NCI-H446 (cell line): ENCODE data around the gene FANCC.
A peak's percentile ranks its signal among the peaks of the same experiment; 100 is the strongest.
"Not testable (repeated sequence)": the region's sequence is repeated elsewhere in the genome, so short reads cannot be mapped to it uniquely, and the experiment has no call there.

Experiments used
- DNase-seq, 2 experiments: peaks; one replicate each; lab custom pipeline; 2025; lab: John Stamatoyannopoulos, UW

FANCC gene

DNA sequence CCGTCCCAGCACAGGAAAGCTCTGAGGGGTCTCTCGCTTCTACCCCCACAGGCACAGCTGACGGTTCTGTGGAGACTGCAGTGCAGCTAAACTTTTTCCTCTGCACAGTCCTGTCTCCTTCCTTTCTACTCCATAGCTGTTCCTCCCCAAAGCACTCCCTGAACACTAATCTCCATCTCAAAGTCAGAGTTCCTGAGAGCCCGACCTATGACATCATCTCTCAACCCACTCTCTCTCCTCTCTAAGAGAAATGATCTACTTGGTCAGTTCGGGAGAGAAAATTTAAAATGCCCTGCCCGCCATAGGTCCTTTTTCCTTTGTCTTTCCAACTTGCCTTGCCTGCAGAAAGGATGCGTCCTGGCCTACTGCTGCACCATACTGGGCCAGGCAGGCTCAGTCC lies 90.6 kb downstream of the FANCC start:
- DNase-seq, result no peak

DNA sequence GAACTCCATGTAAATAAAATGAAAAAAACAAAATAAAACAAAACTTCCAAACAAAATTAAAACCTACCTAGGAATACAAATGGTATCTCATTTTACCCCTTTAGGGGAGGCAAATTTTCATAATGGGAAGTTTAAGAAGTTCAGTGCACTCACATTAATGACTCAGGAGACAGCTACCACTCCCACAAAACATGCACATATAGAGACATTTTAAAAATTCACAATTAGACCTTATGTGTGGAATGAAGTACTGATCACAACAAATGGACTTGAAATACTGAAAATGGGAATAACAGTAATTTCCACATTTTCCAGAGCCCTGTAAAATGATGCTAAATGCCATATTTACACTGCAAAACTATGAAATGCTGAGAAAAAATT lies 91.8 kb downstream of the FANCC start:
- DNase-seq, result no peak

- DNase-seq, result no peak
Measured at GRCh38 chr9:95225076-95225725, 92.3 kb downstream of the FANCC start.

GRCh38 chr9:95224376-95225019 lies 93.0 kb downstream of the FANCC start:
- DNase-seq, result no peak

DNA sequence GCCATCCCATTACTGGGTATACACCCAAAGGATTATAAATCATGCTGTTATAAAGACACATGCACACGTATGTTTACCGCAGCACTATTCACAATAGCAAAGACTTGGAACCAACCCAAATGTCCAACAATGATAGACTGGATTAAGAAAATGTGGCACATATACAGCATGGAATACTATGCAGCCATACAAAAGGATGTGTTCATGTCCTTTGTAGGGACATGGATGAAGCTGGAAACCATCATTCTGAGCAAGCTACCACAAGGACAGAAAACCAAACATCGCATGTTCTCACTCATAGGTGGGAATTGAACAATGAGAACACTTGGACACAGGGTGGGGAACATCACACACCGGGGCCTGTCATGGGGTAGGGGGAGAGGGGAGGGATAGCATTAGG lies 97.2 kb downstream of the FANCC start:
- not testable (repeated sequence) for DNase-seq

GRCh38 chr9:95218773-95219172 lies 98.7 kb downstream of the FANCC start:
- no peak for DNase-seq

DNA sequence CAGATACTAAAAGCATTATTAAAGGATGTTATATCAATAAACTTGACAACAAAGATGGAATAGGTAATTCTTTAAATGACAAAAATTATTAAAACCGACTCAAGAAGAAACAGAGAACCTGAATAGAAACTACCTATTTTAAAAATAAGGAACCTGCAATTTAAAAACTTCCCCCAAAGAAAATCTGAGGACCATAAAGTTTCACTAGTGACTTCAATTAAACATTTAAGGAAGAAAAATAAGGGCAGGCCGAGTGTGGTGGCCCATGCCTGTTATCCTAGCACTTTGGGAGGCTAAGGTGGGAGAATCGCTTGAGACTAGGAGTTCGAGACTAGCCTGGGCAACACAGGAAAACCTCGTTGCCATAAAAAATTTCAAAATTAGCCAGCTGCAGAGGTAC lies 99.6 kb downstream of the FANCC start:
- no peak for DNase-seq

- peak in 1 of 2 experiments; percentile 23 for DNase-seq
Measured at GRCh38 chr9:95215336-95215898, 102.1 kb downstream of the FANCC start.

- peak in 1 of 2 experiments; percentile 37 for DNase-seq
Measured at GRCh38 chr9:95213117-95213516, 104.4 kb downstream of the FANCC start.

DNA sequence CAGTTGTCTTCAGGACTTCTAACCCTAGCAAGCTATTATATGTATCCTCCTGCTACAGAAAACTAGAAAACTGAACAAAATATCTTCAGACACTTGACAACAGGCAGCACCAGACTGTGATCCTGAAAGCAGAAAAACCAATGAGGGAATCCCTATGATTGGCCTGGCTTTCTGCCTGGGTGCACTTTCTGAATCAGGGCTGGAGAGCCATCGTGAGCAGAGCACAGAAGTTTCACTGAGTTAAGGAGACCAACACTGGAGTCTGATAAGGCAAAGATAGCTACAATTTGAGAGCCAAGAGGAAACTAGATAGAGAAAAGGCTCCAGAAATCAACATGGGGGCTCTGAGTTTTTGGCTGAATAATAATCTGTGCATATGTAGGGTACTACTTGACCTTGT lies 106.5 kb downstream of the FANCC start:
- peak in 1 of 2 experiments; percentile 19 for DNase-seq

- DNase-seq, result peak in 1 of 2 experiments; percentile 33
Measured at GRCh38 chr9:95207403-95207802, 110.1 kb downstream of the FANCC start.

DNA sequence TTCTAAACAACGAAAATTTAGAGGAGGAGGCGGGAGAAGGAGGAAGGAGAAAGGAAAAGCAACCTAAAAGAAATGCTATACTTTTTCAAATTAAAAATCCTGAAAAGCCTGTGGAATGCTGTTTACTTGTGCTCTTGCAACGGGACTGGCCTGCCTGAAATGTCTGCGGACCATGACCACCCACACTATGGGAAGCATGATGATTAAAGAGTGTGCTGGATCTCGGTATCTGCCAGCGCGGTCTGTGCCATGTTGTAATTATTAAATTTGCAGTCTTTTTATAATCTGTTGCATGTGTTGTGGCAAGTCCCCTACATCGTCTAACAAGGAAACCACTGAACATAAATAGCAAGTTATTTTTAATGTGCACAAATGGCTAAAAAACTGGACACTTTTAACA lies 111.4 kb downstream of the FANCC start:
- no peak for DNase-seq

GRCh38 chr9:95204710-95205109 lies 112.8 kb downstream of the FANCC start:
- DNase-seq, result no peak

DNA sequence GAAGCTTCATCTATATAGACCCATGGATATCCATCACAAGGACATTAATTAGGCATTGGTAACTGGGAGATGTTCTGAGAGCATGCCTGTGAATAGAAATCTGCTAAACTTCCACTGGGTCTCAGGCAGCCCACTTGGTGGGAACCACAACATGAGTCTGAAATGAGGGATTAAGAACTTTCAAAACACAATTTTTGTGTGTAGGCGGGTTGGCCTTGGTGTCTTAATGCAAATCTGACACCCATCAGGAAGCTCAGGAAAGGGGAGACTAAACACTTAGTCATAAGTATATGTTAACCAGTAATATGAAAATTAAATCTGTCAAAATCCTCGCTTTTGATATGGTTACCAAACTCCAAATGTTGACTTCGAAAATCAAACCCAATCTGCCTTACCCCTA lies 113.2 kb downstream of the FANCC start:
- no peak for DNase-seq

- not testable (repeated sequence) for DNase-seq
Measured at GRCh38 chr9:95203019-95203418, 114.5 kb downstream of the FANCC start.

GRCh38 chr9:95202076-95202681 lies 115.3 kb downstream of the FANCC start:
- DNase-seq, result peak in 1 of 2 experiments; percentile 35

DNA sequence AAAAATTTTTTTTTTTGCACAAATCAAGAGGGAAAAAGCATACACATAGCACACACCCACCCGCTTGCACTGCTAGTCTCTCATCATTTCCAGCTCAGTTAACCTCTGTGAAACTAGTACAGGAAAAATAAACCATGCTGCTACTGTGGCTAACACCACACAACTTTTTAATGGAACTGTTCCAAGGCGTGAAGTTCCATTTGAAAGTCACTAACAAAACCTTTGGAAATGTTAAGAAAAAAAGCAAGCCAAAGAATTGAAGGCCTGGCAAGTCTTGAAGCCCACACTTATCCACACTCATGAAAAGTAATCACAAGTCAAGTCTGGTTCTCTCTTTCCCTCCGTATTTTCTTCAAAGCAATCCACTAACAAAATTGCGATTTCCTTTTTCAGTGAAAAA lies 116.3 kb downstream of the FANCC start:
- DNase-seq, result peak in 1 of 2 experiments; percentile 10

- DNase-seq, result peak; percentile 77 to 92
Measured at GRCh38 chr9:95197692-95198271, 119.7 kb downstream of the FANCC start.

DNA sequence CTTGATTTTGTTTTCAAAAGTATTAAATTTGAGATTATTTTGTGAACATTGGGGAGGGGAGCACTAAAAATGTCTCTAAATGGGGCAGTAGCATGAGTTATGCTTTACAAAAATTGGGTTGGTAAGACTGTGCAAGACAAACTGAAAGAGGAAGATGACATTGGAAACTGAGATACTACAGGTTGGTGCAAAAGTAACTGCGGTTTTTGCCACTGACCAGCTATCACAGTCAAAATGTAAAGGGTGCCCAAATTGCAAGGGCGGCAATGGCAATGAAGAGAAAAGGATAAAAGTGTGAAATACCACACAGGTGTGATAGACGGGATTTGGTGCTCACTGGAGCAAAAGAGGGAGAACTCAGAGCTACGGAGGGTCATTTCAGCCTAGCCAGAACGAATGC lies 124.0 kb downstream of the FANCC start:
- no peak for DNase-seq

DNA sequence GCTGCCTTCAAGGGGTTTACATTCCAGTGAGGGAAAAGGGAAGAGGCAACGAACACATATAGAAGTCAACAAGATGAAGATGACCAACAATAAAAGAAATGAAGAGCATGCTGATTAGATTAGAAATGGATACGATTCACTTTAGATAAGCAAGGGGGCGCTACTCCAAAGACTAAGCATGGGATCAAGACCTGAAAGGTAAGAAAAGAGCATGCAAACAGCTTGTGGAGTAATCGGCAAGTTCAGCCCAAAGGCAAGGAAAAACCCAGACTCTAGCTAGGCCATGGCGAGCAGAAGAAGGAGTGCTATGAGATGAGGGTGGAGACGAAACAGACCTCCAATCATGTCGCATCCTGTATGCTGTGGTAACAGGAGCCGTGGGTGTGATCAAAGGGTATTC lies 124.4 kb downstream of the FANCC start:
- DNase-seq, result no peak

- no peak for DNase-seq
Measured at GRCh38 chr9:95192631-95193030, 124.9 kb downstream of the FANCC start.

GRCh38 chr9:95190413-95190812 lies 127.1 kb downstream of the FANCC start:
- DNase-seq, result no peak
